Upper lobe of left lung (tissue), 4 donors: Measurements from ENCODE around the gene WFDC2.
"Not testable (repeated sequence)": the region's sequence is repeated elsewhere in the genome, so short reads cannot be mapped to it uniquely, and the experiment has no call there.

Experiments used
- CTCF ChIP-seq, 6 experiments: fragments of 450-650 bp in 4 of 6; fragments of 200-600 bp in 2 of 6; sonication (generic) in 2 of 6; IDR thresholded peaks; one replicate each; pipeline ENCODE4 v1.5.1; 2016 to 2019; ENCODE audit warnings: antibody characterized with exemption in 6 of 6
- POLR2A ChIP-seq, 4 donors: fragments of 450-650 bp; IDR thresholded peaks; one replicate each; pipeline ENCODE4 v1.5.1; 2016 to 2017; ENCODE audit warnings: antibody characterized with exemption in 4 of 4, mild to moderate bottlenecking in 2 of 4

- not testable (repeated sequence) for TF ChIP-seq CTCF, POLR2A (IDR thresholded peaks at IDR 0.05)
These were observed 8.1 kb downstream of the WFDC2 start for GRCh38 chr20:45477530-45478148.
